GM18519 (cell line): ENCODE measurements around the gene C19orf47.
"Not testable (repeated sequence)": the region's sequence is repeated elsewhere in the genome, so short reads cannot be mapped to it uniquely, and the experiment has no call there.

Experiments used
- ATAC-seq: cut with Tn5 transposase; IDR thresholded peaks from one replicate; pipeline ENCODE4 v1.9.1; 2021; ENCODE audit warnings: mild to moderate bottlenecking, moderate library complexity; ENCODE audit not compliant: unreplicated experiment, low FRiP score

C19orf47 gene

GRCh38 chr19:40356681-40357595 is 8.7 kb upstream of the C19orf47 start:
- ATAC-seq = no peak

GRCh38 chr19:40355975-40356680 is 7.9 kb upstream of the C19orf47 start:
- no peak for ATAC-seq

GRCh38 chr19:40348961-40349507 is 837 bp upstream of the C19orf47 start:
- no peak for ATAC-seq

GRCh38 chr19:40344422-40344821 is 3.8 kb downstream of the C19orf47 start:
- ATAC-seq = no peak

GRCh38 chr19:40342644-40343311 is 5.4 kb downstream of the C19orf47 start:
- ATAC-seq = no peak

GRCh38 chr19:40341601-40342482 is 6.4 kb downstream of the C19orf47 start:
- no peak for ATAC-seq

- ATAC-seq = no peak
These were observed 9.0 kb downstream of the C19orf47 start for GRCh38 chr19:40339018-40339728.

GRCh38 chr19:40337594-40337993 is 10.6 kb downstream of the C19orf47 start:
- no peak for ATAC-seq

GRCh38 chr19:40337107-40337506 is 11.1 kb downstream of the C19orf47 start:
- no peak for ATAC-seq

GRCh38 chr19:40336601-40336900 is 11.6 kb downstream of the C19orf47 start:
- no peak for ATAC-seq

GRCh38 chr19:40335855-40336600 is 12.2 kb downstream of the C19orf47 start:
- ATAC-seq = no peak

- ATAC-seq = no peak
These were observed 13.1 kb downstream of the C19orf47 start for GRCh38 chr19:40335101-40335500.

- not testable (repeated sequence) for ATAC-seq
These were observed 15.1 kb downstream of the C19orf47 start for GRCh38 chr19:40333083-40333482.

- ATAC-seq = no peak
These were observed 15.5 kb downstream of the C19orf47 start for GRCh38 chr19:40332669-40333068.

- ATAC-seq = no peak
These were observed 17.1 kb downstream of the C19orf47 start for GRCh38 chr19:40331052-40331451.

GRCh38 chr19:40326201-40326600 is 22.0 kb downstream of the C19orf47 start:
- no peak for ATAC-seq

GRCh38 chr19:40323705-40324104 is 24.5 kb downstream of the C19orf47 start:
- ATAC-seq = no peak

GRCh38 chr19:40322951-40323615 is 25.1 kb downstream of the C19orf47 start:
- no peak for ATAC-seq
